NB4 (cell line): ENCODE data around the gene FAM120C.

Experiments used
- TF ChIP-seq, protein P1 (sequence below): IDR thresholded peaks from one replicate; pipeline ENCODE4 v1.5.1; 2012; ENCODE audit warnings: low read depth, low read length
- TF ChIP-seq, protein P2 (sequence below): IDR thresholded peaks from 2 replicates; pipeline ENCODE4 v1.6.1; 2011; ENCODE audit warnings: low read depth, low read length

DNA sequence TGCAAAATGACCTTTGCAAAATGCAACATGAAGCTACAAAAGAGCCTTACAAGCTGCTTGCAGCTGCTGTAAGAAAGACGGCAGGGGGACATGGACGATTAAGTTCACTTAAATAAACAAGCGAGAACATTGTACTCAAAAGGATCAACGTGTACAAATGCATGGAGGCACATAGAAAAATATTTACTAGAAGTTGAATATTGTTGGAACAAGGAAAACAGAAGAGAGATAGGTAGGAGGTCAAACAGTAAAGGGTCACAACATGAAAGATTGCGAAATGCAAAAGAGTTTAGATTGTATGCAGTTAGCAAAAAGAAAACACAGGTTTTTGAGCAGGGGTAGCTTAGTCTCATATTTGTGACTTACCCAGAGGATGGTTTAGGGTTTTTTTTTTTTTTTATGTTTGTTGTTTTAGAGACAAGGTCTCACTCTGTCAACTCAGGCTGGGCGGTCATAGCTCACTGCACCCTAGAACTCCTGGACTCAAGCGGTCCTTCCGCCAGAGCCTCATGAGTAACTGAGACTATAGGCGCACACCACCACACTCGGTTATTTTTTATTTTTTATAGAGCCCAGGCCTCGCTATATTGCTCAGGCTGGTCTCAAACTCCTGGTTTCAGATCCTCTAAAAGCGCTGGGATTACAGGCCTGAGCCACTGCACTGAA is 137.4 kb downstream of the FAM120C start:
- TF ChIP-seq, protein P1, sequence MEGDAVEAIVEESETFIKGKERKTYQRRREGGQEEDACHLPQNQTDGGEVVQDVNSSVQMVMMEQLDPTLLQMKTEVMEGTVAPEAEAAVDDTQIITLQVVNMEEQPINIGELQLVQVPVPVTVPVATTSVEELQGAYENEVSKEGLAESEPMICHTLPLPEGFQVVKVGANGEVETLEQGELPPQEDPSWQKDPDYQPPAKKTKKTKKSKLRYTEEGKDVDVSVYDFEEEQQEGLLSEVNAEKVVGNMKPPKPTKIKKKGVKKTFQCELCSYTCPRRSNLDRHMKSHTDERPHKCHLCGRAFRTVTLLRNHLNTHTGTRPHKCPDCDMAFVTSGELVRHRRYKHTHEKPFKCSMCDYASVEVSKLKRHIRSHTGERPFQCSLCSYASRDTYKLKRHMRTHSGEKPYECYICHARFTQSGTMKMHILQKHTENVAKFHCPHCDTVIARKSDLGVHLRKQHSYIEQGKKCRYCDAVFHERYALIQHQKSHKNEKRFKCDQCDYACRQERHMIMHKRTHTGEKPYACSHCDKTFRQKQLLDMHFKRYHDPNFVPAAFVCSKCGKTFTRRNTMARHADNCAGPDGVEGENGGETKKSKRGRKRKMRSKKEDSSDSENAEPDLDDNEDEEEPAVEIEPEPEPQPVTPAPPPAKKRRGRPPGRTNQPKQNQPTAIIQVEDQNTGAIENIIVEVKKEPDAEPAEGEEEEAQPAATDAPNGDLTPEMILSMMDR, result no peak
- TF ChIP-seq, protein P2, sequence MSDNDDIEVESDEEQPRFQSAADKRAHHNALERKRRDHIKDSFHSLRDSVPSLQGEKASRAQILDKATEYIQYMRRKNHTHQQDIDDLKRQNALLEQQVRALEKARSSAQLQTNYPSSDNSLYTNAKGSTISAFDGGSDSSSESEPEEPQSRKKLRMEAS, result no peak
